A549 (cell line): ENCODE data around the gene EPS8. TPM values are rescaled to one million over a fixed set of nuclear protein-coding genes. Genes with fewer than 3 reads are reported as not detected.

Experiments
- ATAC-seq, 2 experiments: fragments of 200-7000 bp in 1 of 2; fragments of >200 bp in 1 of 2; cut with Nextera tagmentation in 1 of 2; cut with Tn5 transposase in 1 of 2; 3 replicates each; pipeline versions ENCODE4 v1.8.0 to v1.9.1; 2018 to 2020; ENCODE audit warnings: mild to moderate bottlenecking in 1 of 2, moderate library complexity in 1 of 2
- CTCF ChIA-PET: fragments of 300-600 bp; sonication (Branson Sonifier 250); formaldehyde crosslinking; extraction: SDS; loops from one replicate; lab custom pipeline; 2021; ENCODE audit warnings: antibody characterized with exemption, inconsistent platforms; lab: Yijun Ruan, JAX
- POLR2A ChIA-PET: fragments of 350-600 bp; formaldehyde crosslinking; extraction: SDS; loops from one replicate; lab custom pipeline; 2021; ENCODE audit warnings: antibody characterized with exemption, inconsistent platforms; lab: Yijun Ruan, JAX
- DNase-seq, 2 experiments: peaks; one replicate each; pipeline versions ENCODE4 v3.0.0 to v3.0.0-alpha.2; 2011 to 2016; ENCODE audit warnings: low read depth in 1 of 2, low spot score in 1 of 2
- FAIRE-seq: peaks from 2 replicates; lab custom pipeline; 2011; peaks lifted over from hg19 to GRCh38; lab: Jason Lieb, UNC
- H3K27ac ChIP-seq, 2 experiments: fragments of >200 bp; sonication (Bioruptor Twin); formaldehyde crosslinking; 3 replicates each; pipeline ENCODE4 v1.5.1; 2016 to 2017
- H3K4me1 ChIP-seq: fragments of >200 bp; sonication (Bioruptor Twin); formaldehyde crosslinking; 3 replicates; pipeline ENCODE4 v1.6.1; 2016
- H3K4me2 ChIP-seq: fragments of >200 bp; sonication (Bioruptor Twin); formaldehyde crosslinking; 3 replicates; pipeline ENCODE4 v1.6.1; 2016
- H3K4me3 ChIP-seq: fragments of >200 bp; sonication (Bioruptor Twin); formaldehyde crosslinking; 3 replicates; pipeline ENCODE4 v1.5.1; 2016
- H3K9me3 ChIP-seq: fragments of >200 bp; sonication (Bioruptor Twin); formaldehyde crosslinking; 3 replicates; pipeline ENCODE4 v1.6.1; 2016
- ATOH8 ChIP-seq: fragments of 250-450 bp; sonication (Bioruptor Pico); IDR thresholded peaks from 2 replicates; pipeline ENCODE4 v1.5.0; 2020; ENCODE audit warnings: low read depth, mild to moderate bottlenecking, moderate library complexity
- CBX2 ChIP-seq: fragments of 200-600 bp; sonication (generic); IDR thresholded peaks from 2 replicates; pipeline ENCODE4 v1.6.1; 2016; ENCODE audit warnings: low read depth, mild to moderate bottlenecking, borderline replicate concordance
- CTCF ChIP-seq: fragments of >200 bp; sonication (Bioruptor Twin); formaldehyde crosslinking; IDR thresholded peaks from 3 replicates; pipeline ENCODE4 v1.5.1; 2016
- EP300 ChIP-seq, 2 experiments: fragments of >200 bp; sonication (Bioruptor Twin); formaldehyde crosslinking; IDR thresholded peaks; 2 replicates in 1 of 2; 3 replicates in 1 of 2; pipeline ENCODE4 v1.6.1; 2016 to 2017
- ESRRA ChIP-seq: fragments of 150-350 bp; IDR thresholded peaks from 2 replicates; pipeline ENCODE4 v1.6.1; 2014; ENCODE audit warnings: mild to moderate bottlenecking, low read length, borderline replicate concordance
- FOSB ChIP-seq: fragments of 250-450 bp; sonication (Bioruptor Pico); IDR thresholded peaks from 2 replicates; pipeline ENCODE4 v1.5.0; 2020; ENCODE audit warnings: mild to moderate bottlenecking, moderate library complexity
- FOSL2 ChIP-seq, 2 experiments: fragments of 450-650 bp in 1 of 2; fragments of >200 bp in 1 of 2; sonication (Bioruptor Twin) in 1 of 2; formaldehyde crosslinking; IDR thresholded peaks; 2 replicates each; pipeline versions ENCODE4 v1.5.0 to v1.6.1; 2016 to 2020; ENCODE audit warnings: mild to moderate bottlenecking in 1 of 2, moderate library complexity in 1 of 2
- HEYL ChIP-seq: fragments of 250-450 bp; sonication (Bioruptor Pico); IDR thresholded peaks from 2 replicates; pipeline ENCODE4 v1.8.0; 2021; ENCODE audit warnings: mild to moderate bottlenecking, moderate library complexity
- HOXB13 ChIP-seq: fragments of 250-450 bp; sonication (Bioruptor Pico); IDR thresholded peaks from 2 replicates; pipeline ENCODE4 v1.5.0; 2020; ENCODE audit warnings: low read depth, mild to moderate bottlenecking, moderate library complexity
- JUNB ChIP-seq: fragments of >200 bp; sonication (Bioruptor Twin); formaldehyde crosslinking; IDR thresholded peaks from 2 replicates; pipeline ENCODE4 v1.6.1; 2016
- KDM5A ChIP-seq: fragments of 200-600 bp; sonication (generic); IDR thresholded peaks from 2 replicates; pipeline ENCODE4 v1.6.1; 2016; ENCODE audit warnings: antibody characterized with exemption, mild to moderate bottlenecking
- MAFK ChIP-seq: fragments of 450-650 bp; IDR thresholded peaks from 2 replicates; pipeline ENCODE4 v1.6.1; 2014; ENCODE audit not compliant: partially characterized antibody
- MAX ChIP-seq: IDR thresholded peaks from 2 replicates; pipeline ENCODE4 v1.6.1; 2012
- MAZ ChIP-seq: fragments of 150-350 bp; IDR thresholded peaks from 2 replicates; pipeline ENCODE4 v1.6.1; 2014; ENCODE audit warnings: antibody characterized with exemption, low read depth, low read length, borderline replicate concordance
- POLR2A ChIP-seq: IDR thresholded peaks from 2 replicates; pipeline ENCODE4 v1.6.1; 2012; ENCODE audit warnings: mild to moderate bottlenecking, low read length
- RAD21 ChIP-seq, 2 experiments: fragments of >200 bp in 1 of 2; sonication (Bioruptor Twin) in 1 of 2; formaldehyde crosslinking in 1 of 2; IDR thresholded peaks in 1 of 2; conservative IDR thresholded peaks in 1 of 2; 2 replicates in 1 of 2; 3 replicates in 1 of 2; pipeline ENCODE4 v1.6.1; 2012 to 2018; ENCODE audit warnings: inconsistent platforms in 1 of 2
- REST ChIP-seq: fragments of 200-600 bp; sonication (generic); IDR thresholded peaks from 2 replicates; pipeline ENCODE4 v1.6.1; 2016; ENCODE audit warnings: antibody characterized with exemption, mild to moderate bottlenecking, moderate library complexity
- RFX5 ChIP-seq: fragments of 450-650 bp; IDR thresholded peaks from 2 replicates; pipeline ENCODE4 v1.7.1; 2014; ENCODE audit warnings: antibody characterized with exemption, mild to moderate bottlenecking, moderate library complexity
- SMC3 ChIP-seq: fragments of >200 bp; sonication (Bioruptor Twin); formaldehyde crosslinking; IDR thresholded peaks from 3 replicates; pipeline ENCODE4 v1.6.1; 2018; ENCODE audit warnings: inconsistent platforms
- TFCP2L1 ChIP-seq: fragments of 250-450 bp; sonication (Bioruptor Pico); IDR thresholded peaks from 2 replicates; pipeline ENCODE4 v1.5.0; 2021; ENCODE audit warnings: mild to moderate bottlenecking
- TP53 ChIP-seq: fragments of 250-450 bp; sonication (Bioruptor Pico); IDR thresholded peaks from 2 replicates; pipeline ENCODE4 v1.5.0; 2021; ENCODE audit warnings: mild to moderate bottlenecking, moderate library complexity
- USF2 ChIP-seq: fragments of 450-650 bp; IDR thresholded peaks from 2 replicates; pipeline ENCODE4 v1.6.1; 2014; ENCODE audit warnings: antibody characterized with exemption
- ZSCAN20 ChIP-seq: fragments of 250-450 bp; sonication (Bioruptor Pico); IDR thresholded peaks from 2 replicates; pipeline ENCODE4 v1.8.0; 2022; ENCODE audit warnings: mild to moderate bottlenecking, moderate library complexity
- WGBS: methylation state at CpG from one replicate; pipeline ENCODE4 v1.1.6; 2017; ENCODE audit errors: missing lambda C conversion rate; 5-methylcytosine and 5-hydroxymethylcytosine counted together
- polyA plus RNA-seq, 4 experiments: library from polyadenylated mRNA; depleted of rRNA in 3 of 4; stranded (reverse); fragments of >200 nt; fragmentation: RNase III in 1 of 4; extraction: RNeasy Plus Mini Kit Qiagen cat#74134 plus additional on column Dnase treatment in 1 of 4; gene quantifications; 2 replicates in 3 of 4; 3 replicates in 1 of 4; pipeline ENCODE4 v1.2.3, GENCODE V29; 2011 to 2017

Gene EPS8
- polyA plus RNA-seq, 2 of the 4 experiments (the other 2 are of a cell fraction) = 25.1 to 101 TPM

GRCh38 chr12:15719230-15719629 is 70.0 kb downstream of the EPS8 start (continued):
- TF ChIP-seq REST (no peak), USF2 (no peak), MAFK (no peak), EP300 (IDR thresholded peaks at IDR 0.05) (no peak), TFCP2L1 (CRISPR knock-in tag) (no peak), RAD21 (conservative IDR thresholded peaks at IDR 0.05 in 1 of 2, IDR thresholded peaks at IDR 0.05 in 1 of 2) (no peak), SMC3 (no peak), JUNB (no peak)
- TF ChIP-seq, all 56 proteins: peak for 0

- FAIRE-seq (peak; percentile 28), DNase-seq (no peak), ATAC-seq (no peak)
- ChIA-PET POLR2A (no interaction called here), CTCF (no interaction called here)
- Histone ChIP-seq H3K27ac (peak overlapping the region; percentile 27 to 59; a peak in 5 of 6 replicates), H3K4me2 (peak overlapping the region; percentile 48), H3K4me1 (peaks cover 89% of the 10 kb centered on the region), H3K4me3 (no peak overlapping the region), H3K9me3 (no peaks in the 10 kb centered on the region)
- TF ChIP-seq POLR2A (no peak), RFX5 (no peak), HEYL (no peak), CTCF (no peak), FOSL2 (IDR thresholded peaks at IDR 0.05) (no peak), FOSL2 (CRISPR knock-in tag; IDR thresholded peaks at IDR 0.05) (peak; percentile 56)
- 36% methylated on average over 1 of the region's 1 CpG for WGBS
Measured at GRCh38 chr12:15717940-15718567, 71.1 kb downstream of the EPS8 start.

- ATAC-seq (no peak), FAIRE-seq (no peak), DNase-seq (no peak)
- Histone ChIP-seq H3K9me3 (no peaks in the 10 kb centered on the region), H3K4me2 (peak overlapping the region; percentile 47), H3K27ac (peak overlapping the region in 1 of 2 experiments; percentile 42; a peak in 3 of 6 replicates), H3K4me1 (peaks cover 86% of the 10 kb centered on the region), H3K4me3 (no peak overlapping the region)
- WGBS = 62% methylated on average over 2 of the region's 2 CpGs
- TF ChIP-seq HOXB13 = no peak
- TF ChIP-seq CBX2 = no peak
- TF ChIP-seq MAZ = no peak
- no peak for TF ChIP-seq ESRRA
- no peak for TF ChIP-seq KDM5A
- no peak for TF ChIP-seq HEYL
- TF ChIP-seq CTCF = no peak
- TF ChIP-seq ZSCAN20 (CRISPR knock-in tag) = no peak
- no peak for TF ChIP-seq TP53 (CRISPR knock-in tag)
- TF ChIP-seq FOSB = no peak
- no peak for TF ChIP-seq MAX
- no peak for TF ChIP-seq USF2
- TF ChIP-seq ATOH8 (CRISPR knock-in tag) = no peak
- TF ChIP-seq MAFK = no peak
- CTCF ChIA-PET = interaction anchor here (1.0 to 1.2 kb wide), 2 partner anchors 28 to 441 kb away, joined by 3 read pairs; no protein-coding TSS in a partner anchor
- POLR2A ChIA-PET = no interaction called here
Measured at GRCh38 chr12:15716581-15716980, 72.6 kb downstream of the EPS8 start.
